ENCODE results near the gene ZNF735.
A peak's percentile ranks its signal among the peaks of the same experiment; 100 is the strongest.
"Not testable (repeated sequence)": the region's sequence is repeated elsewhere in the genome, so short reads cannot be mapped to it uniquely, and the experiment has no call there.

Gene ZNF735

DNA sequence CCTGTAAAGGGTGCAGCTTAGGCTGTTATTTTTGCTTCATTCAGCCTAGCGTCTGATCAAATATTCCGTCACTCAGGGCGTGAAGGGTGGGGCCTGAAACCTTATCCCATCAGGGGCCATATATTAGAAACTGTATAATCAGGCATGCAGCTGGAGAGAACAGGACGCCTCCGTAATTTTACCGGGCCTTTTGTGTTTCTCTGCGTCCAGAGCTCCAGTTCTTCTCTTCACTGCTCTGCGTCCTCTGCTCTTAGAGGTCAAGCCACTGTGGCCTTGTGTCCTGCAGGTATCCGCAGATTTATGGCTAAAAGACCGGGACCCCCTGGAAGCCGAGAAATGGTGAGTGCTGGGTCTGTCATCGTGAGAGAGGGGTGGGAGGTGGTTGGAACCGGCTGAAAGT, at the start of gene ZNF735:
TSS of gene ZNF735 (plus strand) at position 301 of the 400 bp plus-strand sequence. CDS start at position 301, 0 bp downstream.
- no peak for DNase-seq

DNA sequence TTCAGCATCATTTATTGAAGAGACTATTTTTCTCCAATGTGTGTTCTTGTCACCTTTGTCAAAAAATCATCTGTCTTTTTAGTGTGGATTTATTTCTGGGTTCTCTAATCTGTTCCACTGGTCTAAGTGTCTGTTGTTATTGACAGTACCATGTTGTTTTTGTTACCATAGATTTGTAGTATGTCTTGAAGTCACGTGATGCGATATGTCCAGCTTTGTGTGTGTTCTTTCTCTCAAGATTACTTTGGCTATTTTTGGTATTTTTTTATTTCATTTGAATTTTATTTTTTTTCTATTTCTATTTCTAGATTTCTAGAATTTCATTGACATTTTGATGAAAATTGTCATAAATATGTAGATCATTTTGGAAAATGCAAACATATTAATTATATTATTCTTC, 36.0 kb upstream of the ZNF735 start:
- DNase-seq: not testable (repeated sequence)

DNA sequence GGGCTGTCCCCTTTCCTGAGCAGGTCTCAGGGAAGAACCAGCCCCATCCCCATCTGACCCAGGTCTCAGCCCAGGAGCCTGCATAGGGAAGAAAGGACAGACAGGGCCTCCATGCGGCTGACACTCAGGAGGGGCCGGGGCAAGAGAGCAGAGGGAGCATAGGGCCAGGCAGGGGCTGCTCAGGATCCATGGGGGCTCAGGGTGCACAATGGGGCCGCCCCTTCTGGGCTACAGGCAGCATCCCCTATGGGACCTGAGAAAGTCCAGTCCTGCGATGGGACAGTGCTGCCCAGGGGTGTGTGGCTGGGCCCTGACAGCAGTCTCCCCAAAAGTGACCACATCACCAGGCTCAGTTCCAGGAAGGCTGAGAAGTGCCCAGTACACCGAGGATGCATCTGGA, 32.7 kb upstream of the ZNF735 start:
- DNase-seq: no peak

DNA sequence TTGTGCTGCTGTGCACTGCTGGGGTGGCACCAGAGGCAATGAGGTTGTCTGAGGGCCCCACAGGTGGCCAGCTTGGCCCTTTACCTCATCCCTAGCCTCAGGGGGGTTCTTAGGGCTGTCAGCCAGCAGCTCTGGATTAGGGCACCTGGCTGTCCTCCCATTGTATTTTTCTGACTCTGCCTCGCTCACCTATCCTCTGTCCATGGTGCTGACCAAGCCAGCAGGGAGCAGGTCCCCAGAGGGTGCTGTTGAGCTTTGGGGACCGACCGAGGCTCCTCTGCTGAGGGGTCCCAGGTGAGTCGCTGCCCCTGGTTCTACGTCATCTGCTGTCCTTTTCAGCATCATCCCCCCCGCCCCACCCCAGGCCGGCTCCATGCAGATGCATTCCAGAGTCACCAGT, 32.1 kb upstream of the ZNF735 start:
- DNase-seq: no peak

DNA sequence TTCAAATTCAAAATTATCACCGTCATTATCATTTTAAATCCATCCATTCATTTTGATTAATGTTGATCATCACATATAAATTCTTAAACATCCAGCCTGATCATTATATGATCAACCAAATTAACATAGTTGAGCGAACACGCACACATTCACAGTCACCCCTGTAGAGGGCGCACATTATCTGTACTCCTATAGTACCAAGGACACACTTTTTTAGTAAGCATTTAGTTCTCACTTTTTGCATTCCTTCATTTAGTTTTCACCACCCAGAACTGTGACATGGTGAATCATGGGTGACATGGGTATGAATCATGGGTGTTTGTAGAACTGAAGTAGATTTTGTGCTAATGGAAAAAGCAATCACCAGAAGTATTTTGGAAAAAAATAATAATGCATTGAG, 26.0 kb upstream of the ZNF735 start:
- no peak for DNase-seq

DNA sequence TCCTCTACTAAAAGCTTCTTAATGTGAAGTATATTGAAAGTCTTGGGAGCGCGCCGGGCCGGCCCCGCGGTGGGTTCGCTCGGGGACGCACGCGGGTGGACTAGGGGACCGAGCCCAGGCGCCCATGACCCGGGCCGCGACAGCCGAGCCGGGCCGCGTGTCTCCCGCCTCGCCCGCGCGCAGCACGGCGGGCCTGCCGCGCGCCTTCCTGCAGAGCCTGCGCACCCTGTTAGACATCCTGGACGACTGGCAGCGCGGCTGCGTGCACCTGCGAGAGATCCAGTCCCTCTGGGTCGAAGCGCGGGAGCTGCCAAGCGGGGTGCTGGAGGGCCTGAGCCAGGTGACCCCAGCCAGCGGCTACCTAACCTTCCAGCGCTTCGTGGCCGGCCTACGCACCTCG, 25.4 kb upstream of the ZNF735 start:
- no peak for DNase-seq

DNA sequence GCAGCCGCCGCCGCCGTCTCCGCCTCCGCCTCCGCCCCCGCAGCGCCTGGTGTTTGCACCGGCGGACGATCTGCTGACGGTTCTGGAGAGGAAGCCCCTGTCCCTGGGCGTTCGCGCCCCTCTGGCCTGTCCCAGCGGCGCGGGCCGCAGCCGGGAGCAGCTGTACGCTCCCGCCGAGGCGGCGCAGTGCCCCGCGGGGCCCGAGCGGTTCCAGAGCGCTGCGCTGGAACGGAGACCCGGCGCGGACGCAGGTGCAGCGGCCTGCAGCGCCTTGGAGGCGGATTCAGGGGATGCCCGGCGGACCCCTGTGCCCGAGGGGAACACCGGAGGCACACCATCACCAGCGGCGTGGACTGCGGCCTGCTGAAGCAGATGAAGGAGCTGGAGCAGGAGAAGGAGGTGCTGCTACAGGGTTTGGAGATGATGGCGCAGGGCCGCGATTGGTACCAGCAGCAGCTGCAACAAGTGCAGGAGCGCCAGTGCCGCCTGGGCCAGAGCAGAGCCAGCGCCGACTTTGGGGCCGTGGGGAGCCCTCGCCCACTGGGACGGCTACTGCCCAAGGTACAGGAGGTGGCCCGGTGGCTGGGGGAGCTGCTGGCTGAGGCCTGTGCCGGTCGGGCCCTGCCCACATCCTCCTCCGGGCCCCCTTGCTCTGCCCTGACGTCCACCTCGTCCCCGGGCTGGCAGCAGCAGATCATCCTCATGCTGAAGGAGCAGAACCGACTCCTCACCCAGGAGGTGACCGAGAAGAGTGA, 24.8 kb upstream of the ZNF735 start:
- no peak for DNase-seq

DNA sequence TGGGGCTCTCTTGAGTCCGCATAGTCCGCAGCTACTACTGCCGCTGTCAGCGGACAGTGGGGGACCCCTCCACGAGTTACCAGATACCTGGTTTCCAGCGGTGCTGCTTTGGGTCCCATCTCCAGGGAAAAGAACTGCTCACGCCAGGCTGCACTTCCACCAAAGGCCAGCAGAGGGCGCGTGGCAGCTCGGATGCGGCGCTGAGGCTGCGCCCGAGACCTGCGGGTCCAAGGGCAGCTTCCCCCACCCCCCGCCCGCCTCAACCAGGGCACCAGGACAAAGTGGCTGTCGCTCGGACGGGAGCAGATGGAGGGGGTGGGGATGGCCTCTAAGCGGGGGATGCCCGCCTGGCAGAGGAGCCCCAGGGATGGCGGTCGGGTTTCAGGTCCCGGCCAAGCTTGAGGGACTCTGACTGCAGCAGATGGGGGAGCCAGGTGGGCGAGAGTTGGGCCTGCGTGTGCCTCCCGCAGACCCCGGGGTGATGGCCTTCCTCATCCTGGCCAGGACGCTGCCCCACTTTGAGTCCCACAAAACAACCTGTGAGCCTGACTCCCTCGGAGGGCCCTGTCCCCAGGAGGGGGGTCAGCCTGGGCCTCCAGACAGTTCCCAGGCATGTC, 23.8 kb upstream of the ZNF735 start:
- peak; percentile 34 for DNase-seq

DNA sequence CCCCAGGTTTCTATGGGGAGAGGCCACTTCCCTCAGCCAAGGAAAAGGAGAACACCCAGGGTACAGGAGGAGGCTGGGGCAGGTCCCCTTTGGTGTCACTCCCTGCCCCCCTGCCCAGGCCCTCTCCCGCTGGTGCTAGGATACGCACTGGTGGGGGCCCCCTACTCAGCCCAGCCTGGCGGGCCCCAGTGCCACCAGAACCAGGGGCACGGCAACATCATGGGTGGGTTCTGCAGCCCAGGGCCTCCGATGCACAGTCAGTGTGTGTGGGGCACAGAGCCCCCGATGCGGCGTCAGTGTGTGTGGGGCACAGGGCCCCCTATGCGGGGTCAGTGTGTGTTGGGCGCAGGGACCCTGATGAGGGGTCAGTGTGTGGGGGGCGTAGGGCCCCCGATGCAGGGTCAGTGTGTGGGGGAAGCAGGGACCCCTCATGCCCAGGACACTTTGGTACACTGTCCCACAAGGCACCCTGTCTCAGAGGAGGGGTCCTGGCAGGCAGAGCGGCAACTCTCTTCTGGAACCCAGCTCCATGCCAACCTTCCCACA, 23.1 kb upstream of the ZNF735 start:
- DNase-seq: no peak

DNA sequence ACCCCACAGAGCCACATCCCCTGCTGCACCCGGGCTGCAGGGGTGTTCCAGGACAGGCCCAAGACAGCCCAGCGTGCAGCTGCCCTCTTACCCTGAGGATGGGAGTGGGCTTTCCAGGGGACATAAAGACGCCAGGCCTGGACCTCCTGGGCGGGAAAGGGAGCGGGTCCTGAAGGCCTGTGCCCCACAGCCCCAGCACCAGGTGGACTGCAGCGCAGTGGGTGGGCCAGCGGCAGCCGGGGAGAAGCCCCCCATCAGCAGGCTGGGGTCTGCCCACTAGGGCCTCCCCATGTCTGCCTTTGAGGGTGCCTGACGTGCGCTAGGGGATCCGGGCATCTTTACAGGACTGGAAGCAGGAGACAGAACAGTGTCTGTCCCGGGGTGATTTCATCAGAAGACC, 22.6 kb upstream of the ZNF735 start:
- DNase-seq: no peak

DNA sequence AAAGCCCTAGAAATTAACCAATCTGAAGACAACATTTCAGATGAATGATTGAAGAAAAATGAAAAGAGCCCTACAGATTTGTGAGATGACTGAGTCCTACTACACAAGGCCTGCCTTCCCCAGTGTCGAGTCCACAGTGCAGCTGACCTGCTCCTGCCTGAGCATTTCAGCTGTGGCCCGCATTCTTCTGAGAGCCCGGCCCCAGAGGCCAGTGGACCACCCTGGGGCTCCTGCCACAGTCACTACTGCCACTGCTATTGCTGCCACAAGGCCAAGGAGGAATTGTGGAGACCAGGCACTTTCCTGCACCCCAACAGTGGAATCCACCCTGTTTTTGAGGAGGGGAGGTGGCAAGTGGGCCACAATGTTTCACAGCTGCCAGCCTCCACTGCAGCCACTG, 19.6 kb upstream of the ZNF735 start:
- no peak for DNase-seq

DNA sequence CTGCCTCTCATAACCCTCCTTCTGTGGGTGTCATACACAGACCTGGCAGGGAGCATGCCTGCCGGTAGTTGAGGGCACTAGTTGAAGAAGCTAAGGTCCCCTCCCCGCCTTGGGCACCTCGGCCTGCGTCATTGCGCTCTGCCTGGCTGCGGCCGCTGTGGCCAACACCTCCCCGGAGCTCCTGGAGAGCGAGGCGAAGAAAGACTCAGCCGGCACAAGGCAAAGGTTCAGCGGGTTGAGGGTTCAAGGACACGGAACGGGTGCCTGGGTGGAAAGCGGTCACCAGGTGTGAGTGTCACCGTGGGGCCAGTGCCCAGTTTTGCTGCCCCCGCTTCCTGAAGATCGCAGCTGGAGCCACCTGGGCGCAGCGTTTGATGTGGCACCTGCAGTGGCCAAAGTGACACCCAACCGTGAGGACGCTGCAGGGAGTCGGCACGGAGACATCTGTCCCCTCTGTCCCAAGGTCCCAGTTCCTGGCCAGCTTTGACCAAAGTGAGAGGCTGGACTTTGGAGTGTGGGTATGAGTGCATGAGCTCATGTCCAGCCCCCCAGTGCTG, 14.8 kb upstream of the ZNF735 start:
- DNase-seq: no peak

DNA sequence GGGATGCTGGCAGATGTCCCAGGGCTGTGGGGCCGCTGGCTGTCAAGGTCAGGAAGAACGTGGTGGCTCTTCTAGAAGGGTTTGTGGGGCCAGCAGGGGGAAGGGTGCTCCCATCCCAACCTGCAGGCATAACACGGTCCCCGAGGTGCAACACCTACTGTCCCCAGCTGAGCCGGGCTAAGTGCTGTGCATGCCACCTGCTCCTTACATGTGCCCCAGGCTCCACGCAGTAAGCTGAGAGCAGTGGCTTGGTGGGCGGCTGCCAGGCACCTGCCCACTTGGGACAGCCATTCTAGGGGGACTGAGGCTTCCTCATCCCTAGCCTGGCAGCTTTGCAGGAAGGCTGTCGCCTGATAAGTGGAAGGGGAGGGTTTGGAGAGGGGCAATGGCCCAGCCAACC, 14.2 kb upstream of the ZNF735 start:
- no peak for DNase-seq

DNA sequence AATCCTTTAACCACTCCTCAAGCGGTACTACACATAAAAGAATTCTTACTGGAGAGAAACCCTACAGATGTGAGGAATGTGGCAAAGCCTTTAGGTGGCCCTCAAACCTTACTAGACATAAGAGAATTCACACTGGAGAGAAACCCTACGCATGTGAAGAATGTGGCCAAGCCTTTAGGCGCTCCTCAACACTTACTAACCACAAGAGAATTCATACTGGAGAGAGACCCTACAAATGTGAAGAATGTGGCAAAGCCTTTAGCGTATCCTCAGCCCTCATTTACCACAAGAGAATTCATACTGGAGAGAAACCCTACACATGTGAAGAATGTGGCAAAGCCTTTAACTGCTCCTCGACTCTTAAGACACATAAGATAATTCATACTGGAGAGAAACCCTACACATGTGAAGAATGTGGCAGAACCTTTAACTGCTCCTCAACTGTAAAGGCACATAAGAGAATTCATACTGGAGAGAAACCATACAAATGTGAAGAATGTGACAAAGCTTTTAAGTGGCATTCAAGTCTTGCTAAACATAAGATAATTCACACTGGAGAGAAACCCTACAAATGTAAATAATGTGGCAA, 12.8 kb downstream of the ZNF735 start:
- not testable (repeated sequence) for DNase-seq

DNA sequence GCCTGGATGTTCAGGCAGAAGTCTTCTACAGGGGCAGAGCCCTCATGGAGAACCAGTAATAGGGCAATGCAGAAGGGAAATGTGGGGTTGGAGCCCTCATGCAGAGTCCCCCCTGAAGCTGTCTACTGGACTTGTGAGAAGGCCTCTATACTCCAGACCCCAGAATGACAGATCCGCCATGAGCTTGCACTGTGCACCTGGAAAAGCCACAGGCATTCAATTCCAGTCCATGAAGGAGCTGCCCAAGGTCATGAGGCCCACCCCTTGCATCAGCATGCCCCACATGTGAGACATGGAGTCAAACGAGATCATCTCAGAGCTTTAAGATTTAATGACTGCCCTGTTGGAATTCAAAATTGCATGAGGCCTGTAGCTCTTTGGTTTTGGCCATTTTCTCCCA, 16.4 kb downstream of the ZNF735 start:
- no peak for DNase-seq

DNA sequence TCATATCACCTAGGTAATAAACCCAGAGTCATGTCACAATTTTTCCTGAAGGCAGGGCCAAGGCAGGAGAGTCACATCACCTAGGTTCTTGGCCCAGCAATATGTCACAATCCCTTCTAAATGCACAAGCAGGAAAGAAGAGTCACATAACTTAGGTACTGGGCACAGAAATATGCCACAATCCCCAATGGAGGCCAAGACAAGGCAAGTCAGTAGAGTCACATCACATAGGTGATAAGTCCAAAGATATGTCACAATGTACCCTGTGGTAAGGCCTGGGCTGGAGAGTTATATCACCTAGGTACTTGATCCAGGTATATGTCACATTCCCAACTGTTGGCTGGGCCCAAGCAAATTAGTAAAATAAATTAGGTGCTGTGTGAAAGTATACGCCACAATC, 21.2 kb downstream of the ZNF735 start, which contains the start of gene ZNF679:
TSS of gene ZNF679 (plus strand) at position 301 of the 400 bp plus-strand sequence. CDS start 20,644 bp downstream, outside the sequence.
- not testable (repeated sequence) for DNase-seq

DNA sequence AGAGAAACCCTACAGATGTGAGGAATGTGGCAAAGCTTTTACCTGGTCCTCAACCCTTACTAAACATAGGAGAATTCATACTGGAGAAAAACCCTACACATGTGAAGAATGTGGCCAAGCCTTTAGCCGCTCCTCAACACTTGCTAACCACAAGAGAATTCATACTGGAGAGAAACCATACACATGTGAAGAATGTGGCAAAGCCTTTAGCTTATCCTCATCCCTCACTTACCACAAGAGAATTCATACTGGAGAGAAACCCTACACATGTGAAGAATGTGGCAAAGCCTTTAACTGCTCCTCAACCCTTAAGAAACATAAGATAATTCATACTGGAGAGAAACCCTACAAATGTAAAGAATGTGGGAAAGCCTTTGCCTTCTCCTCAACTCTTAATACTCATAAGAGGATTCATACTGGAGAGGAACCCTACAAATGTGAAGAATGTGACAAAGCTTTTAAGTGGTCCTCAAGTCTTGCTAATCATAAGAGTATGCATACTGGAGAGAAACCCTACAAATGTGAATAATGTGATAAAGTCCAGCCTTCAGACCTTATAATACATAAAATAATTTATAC, 59.4 kb downstream of the ZNF735 start:
- DNase-seq: no peak
